ENCODE results near the gene PDE6C. TPM values are rescaled to one million over a fixed set of nuclear protein-coding genes. Genes with fewer than 3 reads are reported as not detected.

Gene PDE6C
- total RNA-seq, 2 experiments from 2014 or later = not detected

GRCh38 chr10:93580828-93581227, 31.5 kb upstream of the PDE6C start:
- no peaks in the 10 kb centered on the region for H3K4me1 Mint-ChIP-seq
- no peaks in the 10 kb centered on the region for H3K9me3 Mint-ChIP-seq
- no peak for DNase-seq
- H3K36me3 Mint-ChIP-seq = no peaks in the 10 kb centered on the region
- no peak overlapping the region for H3K4me3 Mint-ChIP-seq
- no peaks in the 10 kb centered on the region for H3K27me3 Mint-ChIP-seq
- H3K27ac Mint-ChIP-seq = no peak overlapping the region
- ATAC-seq (ENCODE audit: low read depth) = no peak
- POLR2A ChIA-PET = no interaction called here

- POLR2A ChIA-PET = no interaction called here
- Mint-ChIP-seq H3K9me3 (no peaks in the 10 kb centered on the region), H3K27ac (no peak overlapping the region), H3K4me3 (no peak overlapping the region), H3K4me1 (no peaks in the 10 kb centered on the region), H3K36me3 (no peaks in the 10 kb centered on the region), H3K27me3 (peaks cover 8% of the 10 kb centered on the region)
- ATAC-seq (ENCODE audit: low read depth) (no peak), DNase-seq (no peak)
Measured at GRCh38 chr10:93584445-93584844, 27.9 kb upstream of the PDE6C start.

- Mint-ChIP-seq H3K36me3 (no peaks in the 10 kb centered on the region), H3K27me3 (peaks cover 9% of the 10 kb centered on the region), H3K9me3 (no peaks in the 10 kb centered on the region), H3K4me1 (no peaks in the 10 kb centered on the region), H3K4me3 (no peak overlapping the region), H3K27ac (no peak overlapping the region)
- no peak for ATAC-seq (ENCODE audit: low read depth)
- DNase-seq = no peak
- POLR2A ChIA-PET = no interaction called here
Measured at GRCh38 chr10:93589648-93590562, 22.4 kb upstream of the PDE6C start.

GRCh38 chr10:93590638-93591037, 21.7 kb upstream of the PDE6C start:
- ATAC-seq (ENCODE audit: low read depth) = no peak
- no peak overlapping the region for H3K27ac Mint-ChIP-seq
- H3K4me3 Mint-ChIP-seq = no peak overlapping the region
- no peaks in the 10 kb centered on the region for H3K9me3 Mint-ChIP-seq
- peaks cover 9% of the 10 kb centered on the region for H3K27me3 Mint-ChIP-seq
- DNase-seq = no peak
- no peaks in the 10 kb centered on the region for H3K36me3 Mint-ChIP-seq
- H3K4me1 Mint-ChIP-seq = no peaks in the 10 kb centered on the region
- POLR2A ChIA-PET = no interaction called here

GRCh38 chr10:93591065-93591808, 21.1 kb upstream of the PDE6C start:
- peaks cover 9% of the 10 kb centered on the region for H3K27me3 Mint-ChIP-seq
- no peak for DNase-seq
- no peak overlapping the region for H3K4me3 Mint-ChIP-seq
- no peak overlapping the region for H3K27ac Mint-ChIP-seq
- no peaks in the 10 kb centered on the region for H3K36me3 Mint-ChIP-seq
- POLR2A ChIA-PET = no interaction called here
- no peak for ATAC-seq (ENCODE audit: low read depth)
- no peaks in the 10 kb centered on the region for H3K4me1 Mint-ChIP-seq
- no peaks in the 10 kb centered on the region for H3K9me3 Mint-ChIP-seq

- POLR2A ChIA-PET = no interaction called here
- H3K36me3 Mint-ChIP-seq = no peaks in the 10 kb centered on the region
Measured at GRCh38 chr10:93593254-93593653, 19.1 kb upstream of the PDE6C start.

GRCh38 chr10:93593749-93594148, 18.6 kb upstream of the PDE6C start:
- Mint-ChIP-seq H3K27me3 (peaks cover 11% of the 10 kb centered on the region), H3K27ac (no peak overlapping the region), H3K4me3 (no peak overlapping the region), H3K36me3 (no peaks in the 10 kb centered on the region), H3K4me1 (no peaks in the 10 kb centered on the region), H3K9me3 (no peaks in the 10 kb centered on the region)
- DNase-seq = no peak
- ATAC-seq (ENCODE audit: low read depth) = no peak
- POLR2A ChIA-PET = no interaction called here

More at GRCh38 chr10:93593254-93593653, 19.1 kb upstream of the PDE6C start:
- H3K4me1 Mint-ChIP-seq = no peaks in the 10 kb centered on the region
- ATAC-seq (ENCODE audit: low read depth) (no peak), DNase-seq (no peak)
- H3K4me3 Mint-ChIP-seq = no peak overlapping the region
- no peaks in the 10 kb centered on the region for H3K9me3 Mint-ChIP-seq
- H3K27me3 Mint-ChIP-seq = peaks cover 12% of the 10 kb centered on the region
- no peak overlapping the region for H3K27ac Mint-ChIP-seq

- DNase-seq = no peak
- no peak for ATAC-seq (ENCODE audit: low read depth)
- Mint-ChIP-seq H3K27me3 (peaks cover 9% of the 10 kb centered on the region), H3K4me3 (no peak overlapping the region), H3K36me3 (no peaks in the 10 kb centered on the region), H3K9me3 (no peaks in the 10 kb centered on the region), H3K27ac (no peak overlapping the region), H3K4me1 (no peaks in the 10 kb centered on the region)
- POLR2A ChIA-PET = no interaction called here
Measured at GRCh38 chr10:93594518-93594917, 17.8 kb upstream of the PDE6C start.

GRCh38 chr10:93595378-93596161, 16.8 kb upstream of the PDE6C start:
- POLR2A ChIA-PET = no interaction called here

GRCh38 chr10:93596539-93596938, 15.8 kb upstream of the PDE6C start:
- no peaks in the 10 kb centered on the region for H3K36me3 Mint-ChIP-seq
- no peak overlapping the region for H3K27ac Mint-ChIP-seq
- no peak overlapping the region for H3K4me3 Mint-ChIP-seq
- H3K4me1 Mint-ChIP-seq = no peaks in the 10 kb centered on the region
- no peaks in the 10 kb centered on the region for H3K9me3 Mint-ChIP-seq
- ATAC-seq (ENCODE audit: low read depth) (no peak), DNase-seq (no peak)
- POLR2A ChIA-PET = no interaction called here
- peaks cover 19% of the 10 kb centered on the region for H3K27me3 Mint-ChIP-seq

More at GRCh38 chr10:93595378-93596161, 16.8 kb upstream of the PDE6C start:
- H3K9me3 Mint-ChIP-seq = no peaks in the 10 kb centered on the region
- no peak overlapping the region for H3K27ac Mint-ChIP-seq
- H3K4me1 Mint-ChIP-seq = no peaks in the 10 kb centered on the region
- H3K4me3 Mint-ChIP-seq = no peak overlapping the region
- DNase-seq = no peak
- no peak for ATAC-seq (ENCODE audit: low read depth)
- no peaks in the 10 kb centered on the region for H3K36me3 Mint-ChIP-seq
- H3K27me3 Mint-ChIP-seq = peaks cover 19% of the 10 kb centered on the region

GRCh38 chr10:93597075-93597599, 15.2 kb upstream of the PDE6C start:
- H3K27me3 Mint-ChIP-seq = peaks cover 25% of the 10 kb centered on the region
- POLR2A ChIA-PET = no interaction called here
- no peak for DNase-seq
- H3K4me3 Mint-ChIP-seq = no peak overlapping the region
- H3K27ac Mint-ChIP-seq = no peak overlapping the region
- no peaks in the 10 kb centered on the region for H3K9me3 Mint-ChIP-seq
- no peaks in the 10 kb centered on the region for H3K36me3 Mint-ChIP-seq
- H3K4me1 Mint-ChIP-seq = no peaks in the 10 kb centered on the region
- no peak for ATAC-seq (ENCODE audit: low read depth)

- Mint-ChIP-seq H3K4me1 (no peaks in the 10 kb centered on the region), H3K36me3 (no peaks in the 10 kb centered on the region), H3K27me3 (peaks cover 35% of the 10 kb centered on the region), H3K27ac (no peak overlapping the region), H3K4me3 (no peak overlapping the region), H3K9me3 (no peaks in the 10 kb centered on the region)
- DNase-seq (no peak), ATAC-seq (ENCODE audit: low read depth) (no peak)
- POLR2A ChIA-PET = no interaction called here
Measured at GRCh38 chr10:93598157-93598556, 14.2 kb upstream of the PDE6C start.

- POLR2A ChIA-PET = no interaction called here
- no peak for DNase-seq
- Mint-ChIP-seq H3K9me3 (no peaks in the 10 kb centered on the region), H3K27ac (no peak overlapping the region), H3K4me1 (no peaks in the 10 kb centered on the region), H3K4me3 (no peak overlapping the region), H3K27me3 (peaks cover 45% of the 10 kb centered on the region), H3K36me3 (no peaks in the 10 kb centered on the region)
- no peak for ATAC-seq (ENCODE audit: low read depth)
Measured at GRCh38 chr10:93599335-93599734, 13.0 kb upstream of the PDE6C start.
